ENCODE measurements around the gene U2AF2.

Gene U2AF2

DNA sequence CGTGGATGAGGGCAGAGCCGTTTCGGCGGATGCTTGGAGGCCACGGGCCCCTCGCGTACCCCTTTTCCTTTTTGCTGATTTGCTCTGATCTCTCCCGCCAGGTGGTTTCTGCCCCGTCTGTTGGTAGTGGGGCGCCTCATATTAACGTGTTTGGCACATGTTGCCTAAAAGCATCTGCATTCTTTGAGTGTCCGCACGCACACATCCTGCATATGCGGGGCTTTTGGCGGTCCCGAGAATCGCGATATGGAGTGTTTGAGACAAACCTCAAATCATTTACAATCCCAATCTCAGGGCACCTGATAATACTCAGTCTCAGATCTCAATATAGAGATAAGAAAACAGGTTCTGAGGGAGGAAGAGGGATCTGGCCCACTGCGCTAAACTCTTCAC lies 809 bp downstream of the U2AF2 start:
- TF ChIP-seq, protein P1, sequence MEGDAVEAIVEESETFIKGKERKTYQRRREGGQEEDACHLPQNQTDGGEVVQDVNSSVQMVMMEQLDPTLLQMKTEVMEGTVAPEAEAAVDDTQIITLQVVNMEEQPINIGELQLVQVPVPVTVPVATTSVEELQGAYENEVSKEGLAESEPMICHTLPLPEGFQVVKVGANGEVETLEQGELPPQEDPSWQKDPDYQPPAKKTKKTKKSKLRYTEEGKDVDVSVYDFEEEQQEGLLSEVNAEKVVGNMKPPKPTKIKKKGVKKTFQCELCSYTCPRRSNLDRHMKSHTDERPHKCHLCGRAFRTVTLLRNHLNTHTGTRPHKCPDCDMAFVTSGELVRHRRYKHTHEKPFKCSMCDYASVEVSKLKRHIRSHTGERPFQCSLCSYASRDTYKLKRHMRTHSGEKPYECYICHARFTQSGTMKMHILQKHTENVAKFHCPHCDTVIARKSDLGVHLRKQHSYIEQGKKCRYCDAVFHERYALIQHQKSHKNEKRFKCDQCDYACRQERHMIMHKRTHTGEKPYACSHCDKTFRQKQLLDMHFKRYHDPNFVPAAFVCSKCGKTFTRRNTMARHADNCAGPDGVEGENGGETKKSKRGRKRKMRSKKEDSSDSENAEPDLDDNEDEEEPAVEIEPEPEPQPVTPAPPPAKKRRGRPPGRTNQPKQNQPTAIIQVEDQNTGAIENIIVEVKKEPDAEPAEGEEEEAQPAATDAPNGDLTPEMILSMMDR (IDR thresholded peaks at IDR 0.05; ENCODE audit: low read depth, low read length) = no peak

GRCh38 chr19:55656552-55656951 lies 1.7 kb downstream of the U2AF2 start:
- TF ChIP-seq, protein P1 (IDR thresholded peaks at IDR 0.05; ENCODE audit: low read depth, low read length) = no peak
- peak overlapping the region; percentile 71 for H3K4me3 ChIP-seq (ENCODE audit: low read depth, low read length)

More for the DNA sequence above, 809 bp downstream of the U2AF2 start:
- peak overlapping the region; percentile 71 for H3K4me3 ChIP-seq (ENCODE audit: low read depth, low read length)

GRCh38 chr19:55656988-55657747 lies 2.3 kb downstream of the U2AF2 start:
- TF ChIP-seq, protein P1 (IDR thresholded peaks at IDR 0.05; ENCODE audit: low read depth, low read length) = no peak
- H3K4me3 ChIP-seq (ENCODE audit: low read depth, low read length) = peak overlapping the region; percentile 71

GRCh38 chr19:55658846-55659459 lies 4.1 kb downstream of the U2AF2 start:
- TF ChIP-seq, protein P1 (IDR thresholded peaks at IDR 0.05; ENCODE audit: low read depth, low read length) = no peak

DNA sequence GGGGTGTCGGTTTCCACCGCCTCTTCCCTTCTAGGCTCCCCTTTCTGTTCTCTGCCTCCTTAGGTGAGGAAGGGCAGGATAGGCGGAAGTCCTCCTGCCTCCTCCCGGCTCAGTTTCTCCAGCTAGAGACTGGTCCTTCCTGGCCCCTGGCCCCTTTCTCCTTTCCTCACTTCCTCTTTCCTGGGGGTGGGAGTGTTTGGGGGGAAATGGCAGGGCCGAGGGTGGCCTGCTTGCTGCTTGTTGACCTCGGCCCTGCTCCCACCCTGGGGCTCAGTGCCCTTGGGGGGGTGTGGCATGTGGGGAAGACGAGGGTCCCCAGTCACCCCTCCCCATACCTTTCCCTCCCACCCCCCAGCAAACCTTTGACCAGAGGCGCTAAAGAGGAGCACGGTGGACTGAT lies 5.0 kb downstream of the U2AF2 start:
- TF ChIP-seq, protein P1 (IDR thresholded peaks at IDR 0.05; ENCODE audit: low read depth, low read length) = no peak
- H3K4me3 ChIP-seq (ENCODE audit: low read depth, low read length) = no peak overlapping the region

More at GRCh38 chr19:55658846-55659459, 4.1 kb downstream of the U2AF2 start:
- H3K4me3 ChIP-seq (ENCODE audit: low read depth, low read length) = no peak overlapping the region

- TF ChIP-seq, protein P1 (IDR thresholded peaks at IDR 0.05; ENCODE audit: low read depth, low read length) = no peak
Observed at GRCh38 chr19:55660404-55660803, 5.6 kb downstream of the U2AF2 start.

GRCh38 chr19:55660991-55661390 lies 6.2 kb downstream of the U2AF2 start:
- H3K4me3 ChIP-seq (ENCODE audit: low read depth, low read length) = no peak overlapping the region
- TF ChIP-seq, protein P1 (IDR thresholded peaks at IDR 0.05; ENCODE audit: low read depth, low read length) = no peak

More at GRCh38 chr19:55660404-55660803, 5.6 kb downstream of the U2AF2 start:
- H3K4me3 ChIP-seq (ENCODE audit: low read depth, low read length) = no peak overlapping the region
